Neural crest cell (in vitro differentiated cells): ENCODE data around the gene OSER1. TPM values are rescaled to one million over a fixed set of nuclear protein-coding genes. Genes with fewer than 3 reads are reported as not detected.

Experiments used
- DNase-seq: peaks from one replicate; pipeline ENCODE4 v3.0.0; 2021; ENCODE audit warnings: low read depth, mixed read lengths, low spot score
- H3K27ac Mint-ChIP-seq: one replicate; pipeline ENCODE4 v1.8.0; 2021; ENCODE audit warnings: mild to moderate bottlenecking, mixed read lengths; ENCODE audit not compliant: unreplicated experiment
- H3K27me3 Mint-ChIP-seq: 2 replicates; pipeline ENCODE4 v1.8.0; 2021; ENCODE audit warnings: low read depth, mild to moderate bottlenecking, mixed read lengths
- H3K36me3 Mint-ChIP-seq: 2 replicates; pipeline ENCODE4 v1.8.0; 2021; ENCODE audit warnings: low read depth, mild to moderate bottlenecking, mixed read lengths
- H3K4me1 Mint-ChIP-seq: 2 replicates; pipeline ENCODE4 v1.8.0; 2021; ENCODE audit warnings: mixed read lengths
- H3K4me3 Mint-ChIP-seq: one replicate; pipeline ENCODE4 v1.8.0; 2021; ENCODE audit warnings: mild to moderate bottlenecking, mixed read lengths
- H3K9me3 Mint-ChIP-seq: 2 replicates; pipeline ENCODE4 v1.8.0; 2021; ENCODE audit warnings: mixed read lengths
- CTCF ChIP-seq: fragments of 200-600 bp; sonication (generic); conservative IDR thresholded peaks from 2 replicates; pipeline ENCODE4 v1.5.0; 2021; ENCODE audit warnings: antibody characterized with exemption, mild to moderate bottlenecking
- total RNA-seq: library from RNA; stranded (reverse); gene quantifications from 2 replicates; pipeline ENCODE4 v1.2.1, GENCODE V29; 2021

The OSER1 gene
- total RNA-seq, 1 donor from 2014 or later: 26.6 TPM

DNA sequence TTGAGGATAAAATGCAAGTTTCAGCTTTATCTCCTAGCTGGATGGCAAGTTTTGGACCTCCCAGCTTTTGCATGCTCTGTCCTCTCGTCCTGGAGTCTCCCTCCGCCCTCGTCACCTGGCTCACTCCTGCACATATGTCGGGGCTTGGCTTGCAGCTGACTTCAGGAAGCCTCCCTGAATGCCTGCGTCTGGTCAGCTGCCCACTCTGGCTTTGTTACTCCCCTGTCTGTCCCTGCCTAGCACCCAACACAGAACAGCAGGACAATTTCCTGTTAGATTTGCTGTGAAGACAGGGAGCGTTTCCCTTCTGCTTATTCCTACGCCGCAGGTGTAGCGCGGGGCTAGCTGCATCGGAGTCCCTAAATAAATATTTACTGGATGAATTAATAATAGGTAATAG is 29.0 kb downstream of the OSER1 start:
- no peaks in the 10 kb centered on the region for H3K27me3 Mint-ChIP-seq
- no peak overlapping the region for H3K27ac Mint-ChIP-seq
- TF ChIP-seq CTCF: no peak
- no peak overlapping the region for H3K4me3 Mint-ChIP-seq
- H3K4me1 Mint-ChIP-seq: peaks cover 14% of the 10 kb centered on the region
- H3K36me3 Mint-ChIP-seq: no peaks in the 10 kb centered on the region
- no peak for DNase-seq
- no peaks in the 10 kb centered on the region for H3K9me3 Mint-ChIP-seq

DNA sequence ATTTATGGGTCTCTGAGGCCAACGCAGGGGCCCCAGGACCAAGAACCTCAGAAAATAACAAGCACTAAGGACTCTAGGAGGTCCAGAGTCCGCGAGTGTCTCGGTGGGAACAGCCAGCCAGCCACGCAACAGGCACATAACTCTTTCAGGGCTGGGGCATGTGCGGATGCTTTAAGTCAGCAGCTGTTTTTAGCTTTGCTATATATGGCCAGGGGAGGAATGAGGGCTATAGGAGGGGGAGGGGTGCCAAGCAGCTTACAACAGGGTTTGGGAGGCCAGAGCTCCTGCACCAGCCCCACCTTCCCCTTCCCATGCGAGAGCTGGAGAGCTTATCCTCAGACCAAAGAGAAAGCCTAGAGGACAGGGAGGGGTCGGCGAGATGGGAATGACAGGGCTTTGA is 29.8 kb downstream of the OSER1 start:
- no peak for TF ChIP-seq CTCF
- H3K9me3 Mint-ChIP-seq: no peaks in the 10 kb centered on the region
- no peak overlapping the region for H3K4me3 Mint-ChIP-seq
- peaks cover 14% of the 10 kb centered on the region for H3K4me1 Mint-ChIP-seq
- no peak overlapping the region for H3K27ac Mint-ChIP-seq
- no peaks in the 10 kb centered on the region for H3K27me3 Mint-ChIP-seq
- no peaks in the 10 kb centered on the region for H3K36me3 Mint-ChIP-seq
- DNase-seq: no peak

- Mint-ChIP-seq H3K9me3 (no peaks in the 10 kb centered on the region), H3K27ac (no peak overlapping the region), H3K4me1 (peaks cover 14% of the 10 kb centered on the region), H3K27me3 (no peaks in the 10 kb centered on the region), H3K36me3 (no peaks in the 10 kb centered on the region), H3K4me3 (no peak overlapping the region)
- no peak for TF ChIP-seq CTCF
- no peak for DNase-seq
Measured at GRCh38 chr20:44176833-44177534, 33.6 kb downstream of the OSER1 start.

DNA sequence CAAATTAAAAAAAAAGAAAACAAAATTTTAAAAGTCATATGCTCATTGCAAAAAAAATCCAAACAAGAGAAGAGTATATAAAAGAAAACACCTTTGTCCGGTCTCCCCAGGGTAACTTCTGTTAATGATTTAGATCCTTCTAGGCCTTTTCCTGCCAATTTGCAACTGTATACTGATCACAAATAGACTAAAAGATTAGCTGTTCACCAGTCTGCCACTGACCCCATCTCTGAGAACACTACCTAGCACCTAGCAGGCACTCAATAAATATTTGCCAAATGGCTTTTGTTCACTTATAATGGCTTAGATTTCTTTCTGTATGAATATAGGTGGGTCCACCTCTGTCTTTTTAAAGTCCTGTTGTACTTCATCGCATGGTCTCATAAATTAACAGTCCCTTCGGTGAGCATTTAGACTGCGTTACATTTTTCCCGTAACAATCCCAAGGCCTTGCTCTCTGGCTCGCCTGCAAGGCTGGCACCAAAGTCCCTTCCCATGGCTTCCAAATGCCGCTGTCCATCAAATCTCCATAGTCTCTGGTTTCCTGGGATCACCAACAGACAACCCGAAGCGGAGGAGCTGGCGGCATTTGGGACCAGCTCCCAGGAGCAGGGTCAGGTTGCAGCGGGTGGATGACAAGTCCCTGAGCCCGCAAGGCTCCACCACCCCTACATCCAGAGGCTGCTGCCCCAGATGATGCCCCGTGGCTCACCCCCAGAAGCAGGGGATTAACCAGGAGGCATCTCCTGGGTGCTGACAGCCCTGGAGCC is 35.4 kb downstream of the OSER1 start:
- DNase-seq: no peak
- no peaks in the 10 kb centered on the region for H3K4me1 Mint-ChIP-seq
- H3K4me3 Mint-ChIP-seq: no peak overlapping the region
- no peak for TF ChIP-seq CTCF
- no peaks in the 10 kb centered on the region for H3K9me3 Mint-ChIP-seq
- no peaks in the 10 kb centered on the region for H3K36me3 Mint-ChIP-seq
- no peak overlapping the region for H3K27ac Mint-ChIP-seq
- peaks cover 6% of the 10 kb centered on the region for H3K27me3 Mint-ChIP-seq

DNA sequence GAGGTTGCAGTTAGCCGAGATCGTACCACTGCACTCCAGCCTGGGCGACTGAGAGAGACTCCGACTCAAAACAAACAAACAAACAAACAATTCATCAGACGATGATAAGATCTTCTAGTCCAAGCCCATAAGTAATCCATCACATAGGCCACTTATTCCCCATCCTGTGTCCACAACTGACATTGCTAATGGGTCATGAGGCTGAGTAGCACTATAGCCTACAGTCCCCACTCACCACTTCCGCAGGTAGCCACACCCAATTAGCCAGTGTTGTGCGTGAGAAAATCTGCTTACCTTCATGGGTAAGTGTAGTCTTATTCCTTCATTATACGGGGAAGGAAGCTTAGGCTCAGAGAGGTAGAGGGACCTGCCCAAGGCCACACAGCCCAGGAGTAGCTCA is 36.7 kb downstream of the OSER1 start:
- TF ChIP-seq CTCF: no peak
- no peaks in the 10 kb centered on the region for H3K9me3 Mint-ChIP-seq
- peaks cover 9% of the 10 kb centered on the region for H3K27me3 Mint-ChIP-seq
- H3K27ac Mint-ChIP-seq: no peak overlapping the region
- H3K4me3 Mint-ChIP-seq: no peak overlapping the region
- no peaks in the 10 kb centered on the region for H3K36me3 Mint-ChIP-seq
- H3K4me1 Mint-ChIP-seq: no peaks in the 10 kb centered on the region
- DNase-seq: no peak
